Kidney epithelial cell (primary cell): ENCODE measurements around the gene VDR. TPM values are rescaled to one million over a fixed set of nuclear protein-coding genes. Genes with fewer than 3 reads are reported as not detected.

Experiments used
- DNase-seq: peaks from one replicate; pipeline ENCODE4 v3.0.0-alpha.2; 2010; ENCODE audit warnings: low read depth
- H3K27me3 ChIP-seq: 2 replicates; pipeline ENCODE4 v1.6.0; 2011; ENCODE audit warnings: low read length; ENCODE audit not compliant: control insufficient read depth, insufficient read depth
- H3K36me3 ChIP-seq: 2 replicates; pipeline ENCODE4 v1.5.1; 2011; ENCODE audit warnings: low read length; ENCODE audit not compliant: control insufficient read depth, insufficient read depth
- H3K4me3 ChIP-seq: 2 replicates; pipeline ENCODE4 v1.5.1; 2011; ENCODE audit warnings: low read depth, mild to moderate bottlenecking, control low read depth, low read length
- total RNA-seq: library from RNA; depleted of rRNA; stranded (reverse); fragments of >200 nt; gene quantifications from 2 replicates; pipeline ENCODE4 v1.2.3, GENCODE V29; 2015
- TF ChIP-seq, protein P1 (sequence below): IDR thresholded peaks from 2 replicates; pipeline ENCODE4 v1.5.1; 2011; ENCODE audit warnings: mild to moderate bottlenecking, moderate library complexity, low read length, control low read depth, inconsistent platforms; ENCODE audit not compliant: insufficient read depth, poor library complexity, severe bottlenecking

The VDR gene
- total RNA-seq, 1 donor from 2014 or later: 21.9 TPM

DNA sequence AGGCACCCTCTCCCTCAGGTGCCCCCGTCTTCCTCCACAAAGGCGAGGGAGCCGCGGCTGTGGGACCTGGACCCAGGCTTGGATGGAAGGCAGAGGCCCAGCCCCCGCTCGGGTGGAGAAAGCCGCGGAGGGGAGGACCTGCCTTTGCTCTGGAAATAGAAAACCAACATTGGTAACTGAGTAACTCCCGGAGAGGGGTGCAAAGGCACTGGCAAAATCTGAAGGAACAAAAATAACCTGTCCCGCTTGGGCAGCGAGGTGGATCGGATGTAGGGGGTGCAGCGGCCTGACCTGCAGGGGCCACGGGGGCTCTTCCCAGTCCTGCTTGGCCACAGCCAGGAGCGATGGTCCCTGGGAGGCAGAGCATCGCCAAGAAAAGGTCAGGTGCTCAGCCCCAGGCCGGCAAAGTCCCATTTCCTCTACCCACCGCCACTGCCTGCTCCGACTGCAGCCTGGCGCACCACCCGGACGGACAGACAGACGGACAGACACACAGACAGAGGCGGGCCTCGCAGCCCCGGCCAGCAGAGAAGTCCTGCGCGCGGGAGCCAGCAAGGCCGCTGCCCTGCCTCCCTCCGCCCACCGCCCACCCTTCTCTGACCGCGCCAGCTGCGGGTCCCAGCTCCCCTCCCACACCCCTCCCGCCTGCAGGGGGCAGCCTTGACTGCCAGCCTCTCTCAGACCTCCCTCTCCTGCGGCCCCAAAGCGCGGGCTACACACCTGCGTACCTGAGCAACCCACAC lies 37.2 kb upstream of the VDR start:
- Histone ChIP-seq H3K4me3 (no peak overlapping the region), H3K36me3 (no peaks in the 10 kb centered on the region), H3K27me3 (peaks cover 16% of the 10 kb centered on the region)
- TF ChIP-seq, protein P1, sequence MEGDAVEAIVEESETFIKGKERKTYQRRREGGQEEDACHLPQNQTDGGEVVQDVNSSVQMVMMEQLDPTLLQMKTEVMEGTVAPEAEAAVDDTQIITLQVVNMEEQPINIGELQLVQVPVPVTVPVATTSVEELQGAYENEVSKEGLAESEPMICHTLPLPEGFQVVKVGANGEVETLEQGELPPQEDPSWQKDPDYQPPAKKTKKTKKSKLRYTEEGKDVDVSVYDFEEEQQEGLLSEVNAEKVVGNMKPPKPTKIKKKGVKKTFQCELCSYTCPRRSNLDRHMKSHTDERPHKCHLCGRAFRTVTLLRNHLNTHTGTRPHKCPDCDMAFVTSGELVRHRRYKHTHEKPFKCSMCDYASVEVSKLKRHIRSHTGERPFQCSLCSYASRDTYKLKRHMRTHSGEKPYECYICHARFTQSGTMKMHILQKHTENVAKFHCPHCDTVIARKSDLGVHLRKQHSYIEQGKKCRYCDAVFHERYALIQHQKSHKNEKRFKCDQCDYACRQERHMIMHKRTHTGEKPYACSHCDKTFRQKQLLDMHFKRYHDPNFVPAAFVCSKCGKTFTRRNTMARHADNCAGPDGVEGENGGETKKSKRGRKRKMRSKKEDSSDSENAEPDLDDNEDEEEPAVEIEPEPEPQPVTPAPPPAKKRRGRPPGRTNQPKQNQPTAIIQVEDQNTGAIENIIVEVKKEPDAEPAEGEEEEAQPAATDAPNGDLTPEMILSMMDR: peak; percentile 73
- DNase-seq: no peak

GRCh38 chr12:47941475-47941780 lies 36.6 kb upstream of the VDR start:
- no peak overlapping the region for H3K4me3 ChIP-seq
- DNase-seq: no peak
- peaks cover 16% of the 10 kb centered on the region for H3K27me3 ChIP-seq
- TF ChIP-seq, protein P1: no peak
- H3K36me3 ChIP-seq: no peaks in the 10 kb centered on the region

DNA sequence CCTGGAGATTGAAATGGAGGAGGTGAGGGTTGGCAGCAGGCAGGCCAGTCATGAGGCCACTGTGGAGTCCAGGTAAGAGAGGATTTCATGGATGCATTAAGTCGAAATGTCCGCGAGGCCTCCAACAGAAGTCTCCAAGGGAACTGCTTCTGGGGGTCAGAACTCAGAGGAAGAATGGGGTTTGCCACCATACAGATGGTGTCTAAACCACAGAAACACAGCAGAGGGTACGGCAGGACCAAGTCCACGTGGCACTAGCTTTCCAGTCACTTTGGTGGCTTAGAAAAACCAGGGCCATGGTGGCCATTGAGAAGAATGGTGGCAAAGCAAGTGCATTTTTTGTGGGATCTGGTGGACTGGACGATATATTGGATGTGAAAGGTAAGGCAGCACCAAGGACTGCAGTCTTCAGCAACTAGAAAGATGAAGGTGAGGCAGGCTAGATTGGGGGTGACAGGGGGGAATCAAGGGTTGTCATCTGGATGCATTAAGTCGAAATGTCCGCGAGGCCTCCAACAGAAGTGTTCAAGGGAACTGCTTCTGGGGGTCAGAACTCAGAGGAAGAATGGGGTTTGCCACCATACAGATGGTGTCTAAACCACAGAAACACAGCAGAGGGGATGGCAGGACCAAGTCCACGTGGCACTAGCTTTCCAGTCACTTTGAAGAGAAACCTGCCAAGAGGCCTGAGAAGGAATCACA lies 36.1 kb upstream of the VDR start:
- H3K4me3 ChIP-seq: no peak overlapping the region

GRCh38 chr12:47939009-47939601 lies 34.3 kb upstream of the VDR start:
- no peaks in the 10 kb centered on the region for H3K36me3 ChIP-seq
- H3K4me3 ChIP-seq: no peak overlapping the region
- no peak for DNase-seq
- TF ChIP-seq, protein P1: no peak
- H3K27me3 ChIP-seq: peaks cover 16% of the 10 kb centered on the region

More for the DNA sequence above, 36.1 kb upstream of the VDR start:
- TF ChIP-seq, protein P1: no peak
- H3K36me3 ChIP-seq: no peaks in the 10 kb centered on the region
- H3K27me3 ChIP-seq: peaks cover 16% of the 10 kb centered on the region
- no peak for DNase-seq

- no peak for DNase-seq
- H3K36me3 ChIP-seq: no peaks in the 10 kb centered on the region
- H3K4me3 ChIP-seq: no peak overlapping the region
- peaks cover 16% of the 10 kb centered on the region for H3K27me3 ChIP-seq
- TF ChIP-seq, protein P1: no peak
Measured at GRCh38 chr12:47938594-47938993, 33.8 kb upstream of the VDR start.

DNA sequence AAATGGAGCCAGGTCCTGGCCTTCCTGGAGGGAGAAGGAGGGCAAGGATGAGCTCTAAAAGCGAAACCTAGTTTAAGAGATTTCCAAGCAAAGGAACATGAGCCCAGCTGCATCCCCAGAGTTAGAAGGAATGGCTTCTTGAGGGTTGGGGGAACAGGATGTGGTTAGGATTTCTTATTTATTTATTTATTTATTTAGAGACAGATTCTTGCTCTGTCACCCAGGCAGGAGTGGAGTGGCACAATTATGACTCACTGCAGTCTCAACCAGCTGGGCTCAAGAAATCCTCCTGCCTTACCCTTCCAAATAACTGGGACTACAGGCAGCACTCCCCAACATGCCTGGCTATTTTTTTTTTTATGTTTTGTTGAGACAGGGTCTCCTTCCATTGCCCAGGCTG lies 33.3 kb upstream of the VDR start:
- Histone ChIP-seq H3K36me3 (no peaks in the 10 kb centered on the region), H3K4me3 (no peak overlapping the region), H3K27me3 (peaks cover 14% of the 10 kb centered on the region)
- TF ChIP-seq, protein P1: no peak
- peak; percentile 23 for DNase-seq
